Cardiac fibroblast (primary cell): Measurements from ENCODE around the gene COL18A1.

Experiments
- DNase-seq, 2 donors: peaks; one replicate each; pipeline versions ENCODE4 v3.0.0 to v3.0.0-alpha.2; 2010; ENCODE audit warnings: low read depth in 2 of 2
- H3K4me3 ChIP-seq, 2 donors: replicated peaks in 1 of 2; 1 replicate in 1 of 2; 2 replicates in 1 of 2; pipeline ENCODE4 v1.5.1; 2011; ENCODE audit warnings: low read depth in 2 of 2, low read length in 2 of 2, mild to moderate bottlenecking in 2 of 2, moderate library complexity in 1 of 2
- TF ChIP-seq, protein P1 (sequence below): IDR thresholded peaks from one replicate; pipeline ENCODE4 v1.5.1; 2011; ENCODE audit warnings: low read depth, mild to moderate bottlenecking, low read length, inconsistent platforms

Gene COL18A1

DNA sequence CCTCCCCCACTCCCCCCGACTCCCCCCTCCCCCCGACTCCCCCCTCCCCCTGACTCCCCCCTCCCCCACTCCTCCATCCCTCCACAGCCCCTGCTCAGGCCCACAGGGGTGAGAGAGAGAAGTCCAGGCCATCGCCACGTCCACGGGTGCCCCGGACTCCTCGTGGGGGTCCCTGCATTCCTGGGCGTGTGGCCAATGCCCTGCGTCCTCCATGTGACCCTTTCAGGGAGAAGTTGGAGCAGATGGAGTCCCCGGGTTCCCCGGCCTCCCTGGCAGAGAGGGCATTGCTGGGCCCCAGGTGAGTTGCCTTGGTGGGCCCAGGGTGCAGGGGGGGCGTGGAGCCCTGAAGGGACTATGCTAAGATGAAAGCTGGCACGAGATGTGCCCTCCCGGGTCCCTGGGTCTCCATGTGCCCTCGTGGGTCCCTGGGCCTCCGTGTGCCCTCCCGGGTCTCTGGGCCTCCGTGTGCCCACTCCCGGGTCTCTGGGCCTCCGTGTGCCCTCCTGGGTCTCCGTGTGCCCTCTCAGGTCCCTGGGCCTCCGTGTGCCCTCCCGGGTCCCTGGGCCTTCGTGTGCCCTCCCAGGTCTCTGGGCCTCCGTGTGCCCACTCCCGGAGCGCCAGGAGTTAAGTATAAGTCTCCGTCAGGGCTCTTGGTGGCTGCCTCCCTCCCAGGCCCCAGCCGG is 85.2 kb downstream of the COL18A1 start:
- TF ChIP-seq, protein P1, sequence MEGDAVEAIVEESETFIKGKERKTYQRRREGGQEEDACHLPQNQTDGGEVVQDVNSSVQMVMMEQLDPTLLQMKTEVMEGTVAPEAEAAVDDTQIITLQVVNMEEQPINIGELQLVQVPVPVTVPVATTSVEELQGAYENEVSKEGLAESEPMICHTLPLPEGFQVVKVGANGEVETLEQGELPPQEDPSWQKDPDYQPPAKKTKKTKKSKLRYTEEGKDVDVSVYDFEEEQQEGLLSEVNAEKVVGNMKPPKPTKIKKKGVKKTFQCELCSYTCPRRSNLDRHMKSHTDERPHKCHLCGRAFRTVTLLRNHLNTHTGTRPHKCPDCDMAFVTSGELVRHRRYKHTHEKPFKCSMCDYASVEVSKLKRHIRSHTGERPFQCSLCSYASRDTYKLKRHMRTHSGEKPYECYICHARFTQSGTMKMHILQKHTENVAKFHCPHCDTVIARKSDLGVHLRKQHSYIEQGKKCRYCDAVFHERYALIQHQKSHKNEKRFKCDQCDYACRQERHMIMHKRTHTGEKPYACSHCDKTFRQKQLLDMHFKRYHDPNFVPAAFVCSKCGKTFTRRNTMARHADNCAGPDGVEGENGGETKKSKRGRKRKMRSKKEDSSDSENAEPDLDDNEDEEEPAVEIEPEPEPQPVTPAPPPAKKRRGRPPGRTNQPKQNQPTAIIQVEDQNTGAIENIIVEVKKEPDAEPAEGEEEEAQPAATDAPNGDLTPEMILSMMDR, result no peak
- no peak for DNase-seq
- H3K4me3 ChIP-seq, result no peak overlapping the region

DNA sequence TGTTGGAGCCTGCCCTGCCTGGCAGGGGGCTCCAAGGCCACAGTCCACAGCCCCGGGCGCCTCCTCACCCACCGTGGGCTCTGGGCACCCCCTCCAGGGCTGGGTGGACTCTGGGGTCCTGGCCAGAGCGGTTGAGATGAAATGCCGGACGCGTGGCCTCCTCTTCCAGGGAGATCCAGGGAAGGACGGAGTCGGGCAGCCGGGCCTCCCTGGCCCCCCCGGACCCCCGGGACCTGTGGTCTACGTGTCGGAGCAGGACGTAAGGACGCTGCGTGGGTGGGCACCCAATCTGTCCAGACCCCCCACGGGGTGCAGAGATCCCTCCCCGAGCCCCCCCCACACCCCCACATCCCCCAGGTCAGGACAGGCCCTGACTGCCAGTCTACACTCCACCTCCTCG is 86.1 kb downstream of the COL18A1 start:
- no peak for DNase-seq
- TF ChIP-seq, protein P1, result no peak

DNA sequence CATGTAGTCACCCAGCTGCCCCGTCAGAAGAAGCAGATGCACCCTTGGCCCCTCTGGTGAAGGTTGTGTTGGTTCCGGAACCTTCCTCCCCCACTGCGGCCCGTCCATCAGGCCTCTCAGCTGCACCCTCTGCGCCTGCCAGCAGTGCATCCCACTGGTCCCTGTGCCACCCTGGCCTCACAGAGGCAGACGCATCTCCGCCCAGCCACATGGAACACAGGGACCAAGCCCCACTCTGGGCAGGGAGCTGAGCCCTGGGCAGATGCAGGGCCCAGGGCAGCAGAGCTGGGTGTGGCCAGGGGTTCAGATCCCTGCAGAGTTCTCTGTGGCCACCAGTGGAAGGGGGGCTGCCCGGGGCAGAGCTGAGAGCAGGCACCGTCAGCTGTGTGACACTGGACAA is 86.7 kb downstream of the COL18A1 start:
- no peak for DNase-seq
- TF ChIP-seq, protein P1, result no peak

More for the DNA sequence above, 86.1 kb downstream of the COL18A1 start:
- no peak overlapping the region for H3K4me3 ChIP-seq

DNA sequence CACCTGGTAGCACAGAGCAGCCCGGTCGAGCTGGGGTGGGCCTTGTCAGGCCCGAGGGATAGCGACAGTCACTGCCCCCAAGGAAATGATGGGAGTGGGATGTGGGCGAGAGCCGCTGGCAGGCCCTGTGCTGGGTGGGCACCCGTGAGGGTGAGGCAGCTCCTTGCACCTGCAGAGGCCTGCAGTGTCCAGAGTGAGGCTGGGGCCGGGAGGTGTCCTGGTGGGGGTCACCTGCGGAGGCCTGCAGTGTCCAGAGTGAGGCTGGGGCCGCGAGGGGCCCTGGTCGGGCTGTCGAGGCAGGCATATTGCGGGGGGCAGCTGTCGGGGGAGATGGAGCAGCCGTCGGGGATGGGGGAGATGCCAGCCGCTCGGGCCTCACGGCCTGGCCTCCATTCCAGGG is 87.8 kb downstream of the COL18A1 start:
- TF ChIP-seq, protein P1, result no peak
- DNase-seq, result no peak
- no peak overlapping the region for H3K4me3 ChIP-seq

More for the DNA sequence above, 86.7 kb downstream of the COL18A1 start:
- no peak overlapping the region for H3K4me3 ChIP-seq

DNA sequence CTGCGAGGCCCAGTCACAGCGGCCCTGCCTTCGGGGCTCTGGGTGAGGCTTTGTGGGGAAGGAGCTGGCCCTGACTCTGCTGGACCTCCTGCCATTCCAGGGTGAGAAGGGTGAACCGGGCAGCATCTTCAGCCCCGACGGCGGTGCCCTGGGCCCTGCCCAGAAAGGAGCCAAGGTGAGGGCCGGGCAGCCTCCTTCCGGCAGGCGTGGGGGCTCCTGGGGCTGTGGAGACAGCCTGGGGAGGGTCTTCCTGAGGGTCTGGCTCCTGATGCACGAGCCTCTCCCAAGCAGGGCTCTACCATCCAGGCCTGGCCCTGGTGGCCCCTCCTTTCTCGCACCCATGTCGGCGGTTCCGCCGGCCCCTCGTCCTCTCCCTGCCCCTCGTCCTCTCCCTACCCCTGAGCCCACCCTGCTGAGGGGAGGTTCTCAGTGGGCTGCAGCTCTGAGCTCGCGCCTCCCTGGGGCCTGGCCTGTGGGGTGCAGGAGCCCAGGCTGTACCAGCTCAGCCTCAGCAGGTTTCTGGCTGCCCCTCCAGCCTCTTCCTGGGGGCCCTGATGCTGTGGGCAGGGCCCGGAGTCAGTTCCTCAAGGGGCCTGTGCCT is 88.5 kb downstream of the COL18A1 start:
- H3K4me3 ChIP-seq, result no peak overlapping the region
- no peak for DNase-seq
- TF ChIP-seq, protein P1, result no peak

DNA sequence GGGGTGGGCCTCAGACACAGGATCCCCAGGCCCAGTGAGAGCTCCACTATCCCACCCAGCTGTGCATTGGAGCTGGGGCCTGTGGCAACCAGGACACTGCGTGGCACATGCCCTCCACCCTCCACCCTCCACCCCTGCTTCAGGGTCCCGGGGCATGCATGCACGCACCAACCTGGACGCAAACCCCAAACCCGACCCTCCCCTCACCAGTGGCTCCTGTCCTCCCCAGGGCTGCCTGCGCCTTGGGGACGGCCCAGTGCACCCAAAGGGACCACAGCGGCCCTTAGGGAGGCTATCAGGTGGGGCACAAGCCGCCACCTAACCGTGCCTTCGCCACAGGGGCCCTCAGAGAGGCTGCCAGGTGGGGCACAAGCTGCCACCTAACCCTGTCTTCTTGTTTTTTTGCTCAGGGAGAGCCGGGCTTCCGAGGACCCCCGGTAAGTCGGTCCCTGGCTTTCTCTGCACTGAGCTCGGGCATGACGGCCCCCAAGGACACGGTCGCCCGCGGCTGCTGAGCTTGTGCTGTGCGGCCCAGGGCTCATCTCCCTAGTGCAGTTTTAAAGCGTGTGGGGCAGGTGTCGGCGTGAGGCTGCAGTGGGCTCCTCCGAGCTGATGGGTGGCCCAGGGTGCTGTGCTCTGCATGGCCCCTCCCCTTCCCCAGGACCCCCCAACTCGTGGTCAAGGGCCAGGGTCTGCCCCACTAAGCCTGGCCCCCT is 89.3 kb downstream of the COL18A1 start:
- no peak for DNase-seq
- TF ChIP-seq, protein P1, result no peak

More for the DNA sequence above, 89.3 kb downstream of the COL18A1 start:
- H3K4me3 ChIP-seq, result no peak overlapping the region
